ENCODE data around the gene DOLK.

DNA sequence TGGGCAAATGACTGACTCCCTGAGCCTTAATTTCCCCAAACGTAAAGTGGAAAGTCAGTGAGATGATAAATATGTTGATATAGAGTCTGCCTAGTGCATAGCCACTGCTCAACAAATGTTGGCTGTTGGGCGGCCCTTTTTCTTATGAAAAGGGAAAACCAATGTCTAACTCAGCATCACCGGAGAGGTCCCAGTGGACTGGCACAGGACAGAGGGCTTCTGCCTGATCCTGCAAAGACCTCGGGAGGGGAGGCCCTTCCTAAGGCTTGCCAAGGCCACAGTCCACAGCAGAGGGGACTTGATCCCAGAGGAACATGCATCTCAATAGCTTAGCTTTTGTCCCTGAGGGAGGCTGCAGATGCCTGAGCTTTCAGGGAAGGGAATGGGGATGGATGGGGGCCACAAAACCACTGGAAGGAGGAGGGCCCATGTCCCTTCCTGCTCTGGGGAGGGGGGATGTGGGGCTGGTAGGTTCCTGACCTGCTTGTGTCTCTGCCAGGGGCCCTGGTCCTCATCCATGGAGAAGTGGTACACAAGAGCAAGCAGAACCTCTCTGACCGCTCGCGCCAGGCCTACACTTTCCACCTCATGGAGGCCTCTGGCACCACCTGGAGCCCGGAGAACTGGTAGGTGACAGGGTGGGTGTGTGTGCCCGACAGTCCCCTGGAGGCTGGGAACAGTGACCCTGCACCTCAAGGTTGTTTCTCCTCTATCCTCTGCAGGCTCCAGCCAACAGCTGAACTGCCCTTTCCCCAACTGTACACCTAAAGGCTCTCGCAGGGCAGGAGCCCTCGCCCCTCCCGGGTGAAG lies 6.3 kb downstream of the DOLK start:
- TF ChIP-seq, protein P1, sequence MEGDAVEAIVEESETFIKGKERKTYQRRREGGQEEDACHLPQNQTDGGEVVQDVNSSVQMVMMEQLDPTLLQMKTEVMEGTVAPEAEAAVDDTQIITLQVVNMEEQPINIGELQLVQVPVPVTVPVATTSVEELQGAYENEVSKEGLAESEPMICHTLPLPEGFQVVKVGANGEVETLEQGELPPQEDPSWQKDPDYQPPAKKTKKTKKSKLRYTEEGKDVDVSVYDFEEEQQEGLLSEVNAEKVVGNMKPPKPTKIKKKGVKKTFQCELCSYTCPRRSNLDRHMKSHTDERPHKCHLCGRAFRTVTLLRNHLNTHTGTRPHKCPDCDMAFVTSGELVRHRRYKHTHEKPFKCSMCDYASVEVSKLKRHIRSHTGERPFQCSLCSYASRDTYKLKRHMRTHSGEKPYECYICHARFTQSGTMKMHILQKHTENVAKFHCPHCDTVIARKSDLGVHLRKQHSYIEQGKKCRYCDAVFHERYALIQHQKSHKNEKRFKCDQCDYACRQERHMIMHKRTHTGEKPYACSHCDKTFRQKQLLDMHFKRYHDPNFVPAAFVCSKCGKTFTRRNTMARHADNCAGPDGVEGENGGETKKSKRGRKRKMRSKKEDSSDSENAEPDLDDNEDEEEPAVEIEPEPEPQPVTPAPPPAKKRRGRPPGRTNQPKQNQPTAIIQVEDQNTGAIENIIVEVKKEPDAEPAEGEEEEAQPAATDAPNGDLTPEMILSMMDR (IDR thresholded peaks at IDR 0.05; ENCODE audit: borderline replicate concordance, extremely low read depth, low read length, poor library complexity, severe bottlenecking), result no peak
- TF ChIP-seq EZH2 (IDR thresholded peaks at IDR 0.05; ENCODE audit: borderline replicate concordance, low read depth, low read length, severe bottlenecking), result no peak
